ENCODE results near the gene ERBB4. TPM values are rescaled to one million over a fixed set of nuclear protein-coding genes. Genes with fewer than 3 reads are reported as not detected.

Gene ERBB4
- total RNA-seq, 4 donors from 2014 or later: 5.5 to 21.0 (median 18.3) TPM

GRCh38 chr2:212330263-212330662, 208.3 kb downstream of the ERBB4 start:
- H3K9me3 ChIP-seq: no peaks in the 10 kb centered on the region
- H3K36me3 ChIP-seq: no peaks in the 10 kb centered on the region
- DNase-seq: peak; percentile 78 to 82
- 29 to 50% methylated on average over 4 of the region's 4 CpGs for WGBS, 2 donors
- H3K4me1 ChIP-seq: peaks cover 18 to 20% of the 10 kb centered on the region in 2 donors
- H3K4me3 ChIP-seq (replicated peaks in 1 of 3): no peak overlapping the region
- H3K27me3 ChIP-seq: no peaks in the 10 kb centered on the region
- peak overlapping the region; percentile 35 to 75 (median 71) for H3K27ac ChIP-seq
- intact Hi-C loops (cut with DNase I): no loop called here
- TF ChIP-seq CTCF (IDR thresholded peaks at IDR 0.05) (no peak), POLR2A (IDR thresholded peaks at IDR 0.05) (no peak)

- Histone ChIP-seq H3K4me1 (peaks cover 20 to 21% of the 10 kb centered on the region in 2 donors), H3K27ac (peak overlapping the region in 2 of 3 donors; percentile 71 to 75), H3K4me3 (replicated peaks in 1 of 3) (no peak overlapping the region), H3K27me3 (no peaks in the 10 kb centered on the region), H3K9me3 (no peaks in the 10 kb centered on the region), H3K36me3 (no peaks in the 10 kb centered on the region)
- no peak for DNase-seq
- TF ChIP-seq POLR2A (IDR thresholded peaks at IDR 0.05) (no peak), CTCF (IDR thresholded peaks at IDR 0.05) (no peak)
- intact Hi-C loops (cut with DNase I): no loop called here
Observed at GRCh38 chr2:212328712-212329496, 209.7 kb downstream of the ERBB4 start.

GRCh38 chr2:212328136-212328535, 210.5 kb downstream of the ERBB4 start:
- WGBS, 2 donors: 91 to 98% methylated on average over 2 of the region's 2 CpGs
- Histone ChIP-seq H3K4me3 (replicated peaks in 1 of 3) (no peak overlapping the region), H3K27me3 (no peaks in the 10 kb centered on the region), H3K4me1 (peaks cover 20 to 22% of the 10 kb centered on the region in 2 donors), H3K36me3 (no peaks in the 10 kb centered on the region), H3K9me3 (no peaks in the 10 kb centered on the region), H3K27ac (no peak overlapping the region)
- intact Hi-C loops (cut with DNase I): no loop called here
- no peak for DNase-seq
- no peak for TF ChIP-seq POLR2A (IDR thresholded peaks at IDR 0.05)
- TF ChIP-seq CTCF (IDR thresholded peaks at IDR 0.05): no peak

GRCh38 chr2:212327171-212327809, 211.3 kb downstream of the ERBB4 start:
- no peaks in the 10 kb centered on the region for H3K36me3 ChIP-seq
- H3K4me1 ChIP-seq: peaks cover 20 to 24% of the 10 kb centered on the region in 2 donors
- no peak for DNase-seq
- H3K4me3 ChIP-seq (replicated peaks in 1 of 3): no peak overlapping the region
- TF ChIP-seq CTCF (IDR thresholded peaks at IDR 0.05) (no peak), POLR2A (IDR thresholded peaks at IDR 0.05) (no peak)
- H3K27ac ChIP-seq: no peak overlapping the region
- H3K9me3 ChIP-seq: no peaks in the 10 kb centered on the region
- intact Hi-C loops (cut with DNase I): no loop called here
- WGBS, 2 donors: 72 to 92% methylated on average over 4 of the region's 4 CpGs
- no peaks in the 10 kb centered on the region for H3K27me3 ChIP-seq

GRCh38 chr2:212318636-212319035, 220.0 kb downstream of the ERBB4 start:
- H3K4me1 ChIP-seq: peaks cover 0 to 6% of the 10 kb centered on the region in 2 donors
- no peaks in the 10 kb centered on the region for H3K9me3 ChIP-seq
- 88 to 93% methylated on average over 2 of the region's 2 CpGs for WGBS, 2 donors
- intact Hi-C loops (cut with DNase I): no loop called here
- no peaks in the 10 kb centered on the region for H3K36me3 ChIP-seq
- H3K27me3 ChIP-seq: no peaks in the 10 kb centered on the region
- TF ChIP-seq POLR2A (IDR thresholded peaks at IDR 0.05): no peak
- TF ChIP-seq CTCF (IDR thresholded peaks at IDR 0.05): no peak
- no peak for DNase-seq
- no peak overlapping the region for H3K27ac ChIP-seq
- no peak overlapping the region for H3K4me3 ChIP-seq (replicated peaks in 1 of 3)
